NCI-H2196 (cell line): ENCODE measurements around the gene TP53TG3C.
"Not testable (repeated sequence)": the region's sequence is repeated elsewhere in the genome, so short reads cannot be mapped to it uniquely, and the experiment has no call there.

Experiments
- DNase-seq: peaks from one replicate; lab custom pipeline; 2025; ENCODE audit not compliant: unreplicated experiment; lab: John Stamatoyannopoulos, UW

TP53TG3C gene, protein sequence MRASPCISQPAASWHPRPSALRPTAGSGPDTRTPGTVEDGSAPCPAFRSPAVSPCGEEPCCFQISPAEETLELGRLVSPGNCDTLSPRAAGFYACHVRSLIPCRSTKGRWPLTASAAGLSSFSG

GRCh38 chr16:33193926-33194325 lies at the start of gene TP53TG3C:
Gene TP53TG3C, plus strand, starts transcription at chr16:33194226. Its CDS starts 68 bp downstream, at chr16:33194294.
- DNase-seq, result not testable (repeated sequence)
